H54 (cell line): ENCODE data around the gene CACNA1C.
A peak's percentile ranks its signal among the peaks of the same experiment; 100 is the strongest.

Experiments
- DNase-seq: peaks from one replicate; pipeline ENCODE4 v3.0.0; 2011; ENCODE audit warnings: low spot score, mixed read lengths; ENCODE audit not compliant: insufficient read length
- FAIRE-seq: peaks from 3 replicates; lab custom pipeline; 2011; peaks lifted over from hg19 to GRCh38; lab: Jason Lieb, UNC
- POLR2A ChIP-seq: IDR thresholded peaks from 2 replicates; pipeline ENCODE4 v1.6.1; 2011; ENCODE audit warnings: low read depth, mild to moderate bottlenecking, low read length

CACNA1C gene

DNA sequence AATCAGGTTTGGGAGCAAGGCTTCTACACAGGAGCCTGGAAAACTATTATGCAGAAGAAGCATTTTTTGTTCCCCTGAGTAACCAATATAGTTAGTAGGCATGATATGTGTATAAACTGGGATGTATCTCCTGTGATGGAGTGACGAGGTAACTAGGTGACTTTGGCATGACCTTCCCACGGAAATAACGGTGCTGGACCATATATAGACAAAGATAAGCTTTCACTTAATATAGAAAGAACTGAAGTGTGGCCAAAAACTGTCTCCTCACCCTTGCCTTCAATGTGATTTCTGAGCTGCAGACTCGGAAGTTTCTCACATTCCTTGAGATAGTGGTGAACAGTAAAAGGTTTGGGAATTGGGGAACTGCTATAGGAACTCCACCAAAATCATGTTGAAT is 185.3 kb downstream of the CACNA1C start:
- TF ChIP-seq POLR2A = no peak
- DNase-seq (no peak), FAIRE-seq (no peak)

DNA sequence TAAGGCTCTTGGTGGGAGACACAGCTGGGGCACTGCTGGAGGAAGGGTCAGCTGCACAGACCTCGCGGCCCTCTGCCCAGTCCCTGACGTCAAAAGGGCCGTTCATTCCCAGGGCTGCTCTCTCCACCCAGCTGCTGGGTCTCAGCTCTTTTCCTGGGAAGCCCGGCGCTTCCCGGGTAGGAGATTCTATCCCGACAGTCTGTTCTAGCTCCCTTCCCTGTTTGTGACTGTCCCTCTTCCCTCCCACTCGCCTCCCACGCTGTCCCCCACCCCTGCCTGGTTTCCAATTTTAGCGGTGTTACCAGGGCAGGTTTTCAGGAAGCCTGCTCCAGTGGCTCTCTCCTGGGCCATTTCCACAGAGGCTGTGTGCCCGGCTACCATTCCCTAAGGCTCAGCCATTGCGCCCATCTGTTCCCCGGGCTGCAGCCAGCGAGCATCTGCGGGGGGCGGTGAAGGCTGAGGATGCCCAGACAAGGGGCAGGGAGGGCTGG is 186.6 kb downstream of the CACNA1C start:
- FAIRE-seq (no peak), DNase-seq (no peak)
- TF ChIP-seq POLR2A = no peak

DNA sequence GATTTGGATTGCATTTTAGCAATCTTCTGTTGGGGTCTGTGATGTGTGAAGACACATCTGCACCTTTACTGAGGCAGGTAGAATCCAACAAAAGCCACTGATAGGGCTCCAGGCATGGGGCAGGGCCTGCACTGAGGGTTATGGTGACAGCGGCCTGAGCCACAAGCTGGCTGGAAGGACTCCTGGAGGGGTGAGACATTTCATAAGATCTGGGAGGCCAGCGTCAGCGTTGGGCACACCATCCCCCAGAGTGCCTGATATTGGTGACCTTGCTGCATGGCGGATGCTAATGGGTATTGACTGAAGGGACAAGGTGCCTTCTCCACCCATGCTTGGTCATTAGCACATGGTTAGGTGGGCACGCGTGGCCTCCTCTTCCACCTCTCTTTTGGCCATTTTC is 187.6 kb downstream of the CACNA1C start:
- DNase-seq = no peak

DNA sequence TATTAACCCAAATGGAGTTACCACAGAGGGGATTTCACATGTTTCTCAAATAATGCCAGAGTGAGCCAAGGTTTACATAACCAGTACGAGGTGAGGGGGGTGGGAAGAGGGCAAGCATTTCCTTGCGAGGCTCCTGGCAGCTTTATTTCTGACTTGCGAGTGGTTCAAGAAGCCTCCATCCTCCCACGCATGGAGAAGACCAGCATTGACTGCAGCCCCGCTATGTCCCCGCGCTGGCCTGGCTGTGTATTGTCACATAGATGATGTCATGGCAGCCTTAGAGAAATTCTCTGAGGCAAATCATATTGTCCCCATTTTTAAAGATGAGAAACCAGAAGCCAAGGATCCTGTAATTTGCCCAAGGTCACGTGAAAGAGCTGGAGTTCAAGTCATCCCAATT is 188.2 kb downstream of the CACNA1C start:
- DNase-seq (no peak), FAIRE-seq (no peak)
- TF ChIP-seq POLR2A = no peak

More for the DNA sequence above, 187.6 kb downstream of the CACNA1C start:
- TF ChIP-seq POLR2A = no peak
- no peak for FAIRE-seq

DNA sequence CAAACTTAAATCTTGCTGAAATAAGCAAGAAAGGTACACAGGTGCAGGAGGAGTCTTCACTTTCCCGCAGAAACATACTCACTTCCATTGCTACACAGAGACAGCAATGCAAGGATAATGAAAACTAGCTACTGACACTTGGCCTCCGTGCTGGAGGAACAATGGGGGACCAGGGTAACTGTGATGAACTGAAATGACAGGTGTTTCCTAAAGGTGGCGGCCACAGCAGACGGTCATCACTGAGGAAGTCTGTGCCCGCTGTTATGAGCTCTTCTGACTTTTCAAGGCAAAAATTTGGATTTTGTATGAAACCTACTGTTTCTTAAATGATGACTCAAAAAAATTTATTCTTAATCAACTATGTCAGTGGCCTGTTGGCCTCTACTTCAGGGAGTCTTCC is 189.4 kb downstream of the CACNA1C start:
- TF ChIP-seq POLR2A = no peak
- FAIRE-seq (no peak), DNase-seq (no peak)

DNA sequence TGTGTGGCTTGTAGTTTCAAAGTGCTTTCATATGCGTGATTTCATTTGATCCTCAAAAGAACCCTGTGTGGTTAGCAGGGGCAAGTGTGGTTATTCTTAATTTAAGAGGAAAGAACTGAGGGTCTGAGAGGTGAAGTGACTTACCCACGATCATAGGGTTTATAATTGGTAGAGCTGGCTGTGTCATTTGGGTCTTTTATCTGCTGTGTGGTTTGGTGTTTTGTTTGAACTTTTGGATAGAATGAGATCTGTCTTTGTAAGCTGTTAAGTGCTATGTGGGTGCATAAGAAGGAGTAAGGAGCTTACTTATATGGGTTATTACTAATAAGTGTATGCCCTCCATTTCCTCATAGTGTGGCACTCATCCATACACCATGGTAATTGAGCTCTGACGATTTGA is 190.0 kb downstream of the CACNA1C start:
- DNase-seq (no peak), FAIRE-seq (no peak)
- TF ChIP-seq POLR2A = no peak

DNA sequence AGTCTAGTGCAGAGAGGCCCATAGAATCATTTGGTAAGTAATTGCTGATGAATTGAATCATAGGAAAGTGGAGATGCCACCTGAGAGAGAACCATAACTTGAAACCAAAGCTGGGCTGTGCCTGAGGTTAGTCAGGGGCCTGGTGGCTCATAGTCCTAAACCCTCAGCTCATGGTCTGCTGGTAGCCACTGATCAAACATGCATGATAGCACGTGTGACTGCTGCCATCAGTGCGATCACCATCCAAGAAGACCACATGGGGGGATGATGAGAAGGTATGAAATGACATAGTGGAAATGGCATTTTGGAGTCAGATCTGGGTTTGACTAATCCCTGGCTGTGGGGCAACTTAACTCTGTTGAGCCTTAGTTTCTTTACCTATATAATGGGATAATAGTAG is 190.5 kb downstream of the CACNA1C start:
- no peak for DNase-seq
- no peak for FAIRE-seq
- TF ChIP-seq POLR2A = no peak

DNA sequence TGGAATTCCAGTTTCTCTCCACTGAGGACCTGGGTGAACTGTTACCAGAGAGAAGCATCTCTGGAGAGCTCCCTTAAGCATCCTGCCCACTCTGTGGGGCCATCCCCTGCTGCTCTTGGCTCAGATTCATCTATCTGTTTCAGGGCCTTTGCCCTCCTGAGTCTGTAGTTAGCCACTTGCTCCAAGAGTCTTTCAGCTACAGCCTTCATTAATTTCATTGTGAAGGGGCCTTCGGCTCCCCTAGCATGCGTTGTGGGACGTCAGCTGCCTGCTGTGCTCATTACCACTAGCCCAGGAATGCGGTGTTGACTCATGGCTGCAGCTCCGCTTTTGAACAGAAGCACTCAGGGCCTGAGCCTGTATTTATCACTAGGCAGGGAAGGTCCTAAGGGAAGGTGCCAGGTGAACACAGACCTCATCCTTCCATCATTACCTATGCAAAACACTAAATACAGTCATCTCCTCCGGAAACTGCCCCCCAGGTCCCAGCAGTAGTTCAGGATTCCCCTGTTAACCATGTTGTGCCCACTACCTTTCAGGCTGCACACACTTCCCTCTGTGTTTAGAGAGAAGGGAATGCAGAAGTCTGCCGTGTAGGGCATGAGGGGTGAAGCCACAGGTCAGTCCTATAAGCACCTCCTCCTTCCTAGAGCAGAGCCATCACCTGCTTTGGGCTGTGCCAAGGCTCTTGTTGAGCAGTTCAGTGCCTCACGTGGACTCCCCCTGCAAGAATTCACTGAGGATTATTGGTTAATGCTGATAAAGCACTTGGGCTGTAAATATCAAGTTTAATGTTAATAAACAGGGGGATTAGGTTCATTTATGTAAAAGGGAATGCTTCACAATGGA is 191.4 kb downstream of the CACNA1C start:
- DNase-seq = peak; percentile 87
- FAIRE-seq = peak; percentile 94
- TF ChIP-seq POLR2A = no peak

DNA sequence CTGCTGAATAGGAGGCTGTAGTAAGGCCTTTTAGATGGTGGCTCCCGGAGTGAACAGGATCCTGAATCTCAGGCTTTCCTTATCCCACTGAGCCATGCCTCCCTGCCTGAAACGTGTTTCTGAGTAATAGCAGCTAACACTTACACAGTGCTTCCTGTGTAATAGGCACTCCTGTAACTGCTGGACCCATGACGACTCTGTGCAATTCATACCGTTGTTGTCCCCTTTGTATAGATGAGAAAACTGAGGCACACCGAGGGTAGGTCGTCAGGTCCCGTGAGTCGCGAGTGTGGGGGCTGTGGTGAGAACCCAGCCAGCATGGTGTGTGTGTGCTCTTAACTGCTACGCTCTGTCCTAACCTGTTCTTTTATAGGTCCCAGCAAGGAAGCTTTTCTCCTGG is 193.6 kb downstream of the CACNA1C start:
- TF ChIP-seq POLR2A = no peak
- DNase-seq = no peak
- FAIRE-seq = no peak

DNA sequence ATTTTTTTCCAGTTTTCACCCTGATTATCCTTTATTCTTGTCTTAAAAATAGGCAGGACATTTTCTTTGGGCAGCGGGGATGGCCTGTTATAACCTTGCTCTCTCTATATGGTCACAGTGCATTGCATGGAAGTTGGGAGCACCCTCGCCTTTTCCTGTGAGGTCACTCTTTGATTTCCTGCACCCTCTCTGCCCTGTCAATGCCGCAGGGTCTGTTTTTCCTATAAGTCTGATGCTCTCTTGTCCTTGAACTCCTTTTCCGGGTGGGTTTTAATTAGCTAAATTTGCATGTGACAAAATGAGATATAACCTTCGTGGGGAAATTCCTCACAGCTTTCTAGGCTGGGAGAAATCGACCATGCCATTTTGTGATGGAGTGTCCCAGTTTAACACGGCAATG is 194.3 kb downstream of the CACNA1C start:
- no peak for FAIRE-seq
- no peak for DNase-seq
- no peak for TF ChIP-seq POLR2A

DNA sequence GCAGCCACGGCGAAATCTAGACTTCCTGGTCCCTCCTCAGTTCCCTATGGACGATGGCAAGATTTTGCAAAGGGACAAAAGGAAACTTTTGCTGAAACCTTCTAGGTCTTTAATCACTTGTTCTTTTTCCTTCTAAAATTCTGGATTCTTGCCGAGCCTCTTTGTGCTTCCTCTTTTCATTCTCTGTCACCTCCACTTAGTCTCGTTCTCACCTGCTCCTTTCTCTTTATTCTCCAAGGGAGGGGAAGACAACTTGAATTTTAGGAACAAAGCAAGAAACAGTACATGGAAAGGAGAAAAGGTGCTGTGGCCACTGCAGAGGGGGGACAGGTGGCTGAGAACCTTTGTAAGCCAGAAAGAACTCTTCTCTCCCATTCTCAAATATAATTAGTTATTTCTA is 194.8 kb downstream of the CACNA1C start:
- no peak for DNase-seq
- FAIRE-seq = no peak
- TF ChIP-seq POLR2A = no peak

DNA sequence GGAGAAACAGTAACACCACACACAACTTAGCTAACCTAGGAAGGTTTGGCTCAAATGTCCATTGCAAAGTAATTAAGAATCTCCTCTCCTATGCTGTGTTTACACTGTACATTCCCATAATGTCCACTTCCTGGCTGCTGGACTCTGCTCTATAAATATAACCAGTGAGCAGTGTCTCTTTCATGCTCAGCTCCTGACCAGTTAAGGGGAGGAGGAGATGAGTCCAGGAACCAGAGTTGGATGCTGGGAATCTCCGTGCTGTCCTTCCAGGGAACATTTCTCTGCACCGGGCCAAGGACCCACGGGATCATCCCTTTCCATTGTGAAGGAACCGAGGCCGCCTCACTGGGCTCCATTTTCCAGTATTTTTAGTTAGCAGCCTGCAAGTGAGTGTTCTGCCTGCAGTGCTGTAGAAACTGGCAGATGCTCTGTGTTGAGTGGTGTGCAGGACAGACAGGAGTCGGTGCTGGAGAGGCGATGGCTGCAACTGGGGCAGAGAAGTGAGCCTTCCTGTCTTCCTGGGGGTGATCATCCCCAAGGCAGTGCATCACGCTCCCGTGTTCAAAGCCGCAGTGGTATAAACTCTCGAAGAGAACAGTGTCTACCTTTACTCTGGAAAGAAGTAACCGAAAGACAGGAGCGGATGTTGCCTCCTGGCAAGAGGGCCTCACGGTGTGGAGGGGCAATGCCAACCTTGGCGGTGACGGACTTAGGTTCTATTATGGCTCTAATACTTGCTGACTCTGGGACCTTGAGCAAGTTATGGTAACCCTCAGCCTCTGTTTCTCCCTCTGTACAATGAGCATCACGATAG is 195.5 kb downstream of the CACNA1C start:
- DNase-seq (no peak), FAIRE-seq (no peak)
- TF ChIP-seq POLR2A = no peak

DNA sequence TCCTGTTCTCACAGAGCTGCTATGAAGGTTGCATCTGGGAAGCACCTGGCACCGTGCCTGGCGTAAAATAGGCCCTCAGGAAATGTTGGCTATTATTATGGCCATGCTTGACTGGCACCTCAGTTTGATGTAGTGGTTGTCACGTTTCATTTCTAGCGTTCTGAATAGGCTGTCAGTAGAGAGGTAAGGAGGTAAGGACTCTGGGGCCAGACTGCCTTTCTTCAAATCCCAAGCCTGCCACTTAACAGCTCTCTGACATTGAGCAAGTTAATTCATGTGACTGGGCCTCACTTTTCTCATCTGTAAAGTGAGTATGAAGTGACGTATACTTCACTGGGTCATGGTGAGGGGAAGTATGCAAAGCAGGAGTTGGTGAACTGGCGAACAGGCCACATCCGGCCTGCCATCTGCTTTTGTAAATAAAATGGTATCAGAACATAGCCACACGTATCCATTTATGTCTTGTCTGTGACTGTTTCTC is 196.2 kb downstream of the CACNA1C start:
- no peak for TF ChIP-seq POLR2A
- FAIRE-seq (no peak), DNase-seq (no peak)

DNA sequence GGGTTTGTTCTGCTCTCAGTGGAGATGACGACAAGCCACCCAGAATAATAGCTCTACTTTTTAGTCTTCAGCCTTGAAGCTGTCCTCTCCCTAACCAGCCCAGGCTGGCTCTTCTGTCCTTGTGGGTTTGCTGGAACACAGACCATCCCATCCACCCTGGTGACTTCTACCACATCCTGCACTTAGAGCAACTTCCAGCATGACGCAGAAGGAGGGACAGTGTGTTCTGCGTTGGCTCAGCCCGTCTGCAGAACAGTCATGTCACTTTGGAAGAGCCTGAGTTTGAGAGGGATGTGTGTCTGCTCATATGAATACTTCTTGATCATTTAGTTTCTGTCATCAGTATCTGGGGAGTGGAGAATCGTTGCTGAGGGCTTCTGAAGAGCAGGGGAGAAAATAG is 198.0 kb downstream of the CACNA1C start:
- no peak for DNase-seq
- FAIRE-seq = no peak
- no peak for TF ChIP-seq POLR2A
